NT2/D1 (cell line): ENCODE measurements around the gene NFIA.

Experiments
- DNase-seq: peaks from one replicate; pipeline ENCODE4 v3.0.0-alpha.2; 2011; ENCODE audit warnings: low read depth, low spot score
- H3K27me3 ChIP-seq: 2 replicates; pipeline ENCODE4 v1.6.0; 2011; ENCODE audit warnings: mild to moderate bottlenecking; ENCODE audit not compliant: insufficient read length, insufficient read depth
- H3K36me3 ChIP-seq: 2 replicates; pipeline ENCODE4 v1.6.1; 2011; ENCODE audit warnings: mild to moderate bottlenecking, low read length, mixed read lengths; ENCODE audit not compliant: insufficient read depth, insufficient read length
- H3K4me1 ChIP-seq: 2 replicates; pipeline ENCODE4 v1.5.1; 2011; ENCODE audit not compliant: insufficient read depth, insufficient read length
- H3K4me3 ChIP-seq: 2 replicates; pipeline ENCODE4 v1.5.1; 2011; ENCODE audit warnings: low read depth; ENCODE audit not compliant: insufficient read length
- H3K9ac ChIP-seq: 2 replicates; pipeline ENCODE4 v1.6.0; 2011; ENCODE audit warnings: low read depth; ENCODE audit not compliant: insufficient read length
- H3K9me3 ChIP-seq: 2 replicates; pipeline ENCODE4 v1.5.1; 2011; ENCODE audit warnings: mild to moderate bottlenecking, low read length; ENCODE audit not compliant: insufficient read depth
- SUZ12 ChIP-seq: IDR thresholded peaks from 2 replicates; pipeline ENCODE4 v1.6.1; 2011; ENCODE audit not compliant: insufficient read length, insufficient read depth; ENCODE audit errors: extremely low read depth
- YY1 ChIP-seq: IDR thresholded peaks from 2 replicates; pipeline ENCODE4 v1.6.1; 2011; ENCODE audit not compliant: insufficient read length, insufficient read depth
- ZNF274 ChIP-seq: IDR thresholded peaks from 2 replicates; pipeline ENCODE4 v1.6.1; 2011; ENCODE audit warnings: mild to moderate bottlenecking, low read depth, low read length

Gene NFIA

GRCh38 chr1:61187352-61188086 is 105.2 kb downstream of the NFIA start:
- Histone ChIP-seq H3K4me3 (no peak overlapping the region), H3K4me1 (no peaks in the 10 kb centered on the region), H3K9me3 (no peaks in the 10 kb centered on the region), H3K27me3 (no peaks in the 10 kb centered on the region), H3K36me3 (no peaks in the 10 kb centered on the region), H3K9ac (no peak overlapping the region)
- no peak for TF ChIP-seq YY1
- no peak for TF ChIP-seq SUZ12
- no peak for TF ChIP-seq ZNF274
- no peak for DNase-seq

GRCh38 chr1:61190153-61190552 is 107.8 kb downstream of the NFIA start:
- Histone ChIP-seq H3K4me1 (no peaks in the 10 kb centered on the region), H3K4me3 (no peak overlapping the region), H3K27me3 (no peaks in the 10 kb centered on the region), H3K9ac (no peak overlapping the region), H3K9me3 (no peaks in the 10 kb centered on the region), H3K36me3 (no peaks in the 10 kb centered on the region)
- no peak for TF ChIP-seq YY1
- TF ChIP-seq ZNF274, result no peak
- no peak for TF ChIP-seq SUZ12
- no peak for DNase-seq

DNA sequence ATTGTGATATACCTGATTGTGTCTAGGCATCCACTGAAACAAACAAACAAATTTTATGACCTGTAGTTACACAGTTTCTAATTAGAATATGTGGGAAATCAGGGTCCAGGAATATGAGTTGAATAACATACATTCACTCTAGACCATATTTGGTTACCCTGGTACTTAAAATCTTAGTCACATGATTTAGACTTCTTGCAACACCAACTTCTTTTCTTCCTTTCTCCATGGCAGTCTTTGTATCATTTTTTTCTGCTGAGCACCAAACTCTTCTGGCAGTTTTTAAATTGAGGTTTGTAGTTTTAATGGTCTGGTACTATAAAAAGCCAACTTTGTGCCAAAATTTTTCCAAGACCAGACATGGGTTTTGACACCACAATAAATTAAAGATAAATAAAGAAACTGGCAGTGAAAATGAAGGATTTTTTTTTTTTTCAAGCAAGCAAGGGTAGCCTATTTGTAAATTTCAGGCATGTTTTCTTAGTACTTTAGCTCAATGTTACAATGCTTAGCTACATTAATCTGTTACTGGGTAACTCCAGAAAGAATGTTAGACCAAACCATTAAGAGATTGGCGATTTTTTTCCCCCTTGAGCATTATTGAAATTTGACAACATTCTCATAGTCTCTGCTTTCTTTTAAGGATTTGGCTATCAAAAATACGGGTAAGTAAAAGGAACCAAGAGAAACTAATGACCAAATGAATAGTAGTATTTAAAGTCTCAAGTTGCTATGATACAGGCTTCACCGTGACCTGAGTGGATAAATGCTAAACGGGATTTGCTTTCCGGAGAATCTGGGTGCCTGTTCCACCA is 108.5 kb downstream of the NFIA start:
- no peaks in the 10 kb centered on the region for H3K27me3 ChIP-seq
- H3K9me3 ChIP-seq, result no peaks in the 10 kb centered on the region
- H3K36me3 ChIP-seq, result no peaks in the 10 kb centered on the region
- DNase-seq, result no peak
- H3K9ac ChIP-seq, result no peak overlapping the region
- TF ChIP-seq SUZ12 (no peak), YY1 (no peak), ZNF274 (no peak)
- H3K4me3 ChIP-seq, result no peak overlapping the region
- H3K4me1 ChIP-seq, result no peaks in the 10 kb centered on the region

DNA sequence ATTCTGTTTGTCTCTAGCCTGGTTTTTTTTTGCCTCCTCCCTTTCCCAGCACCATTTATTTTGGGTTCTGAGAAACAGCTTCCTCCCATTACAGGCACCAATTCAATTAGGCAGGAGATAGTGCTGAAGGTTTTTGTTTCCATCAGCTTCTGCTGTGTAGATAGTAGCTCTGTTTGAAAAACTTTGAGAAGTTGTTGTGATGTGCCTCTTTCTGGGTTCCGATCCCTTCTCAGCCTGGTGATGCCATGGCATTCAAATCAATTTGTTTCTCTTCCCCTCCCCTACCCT is 109.0 kb downstream of the NFIA start:
- TF ChIP-seq YY1 (no peak), SUZ12 (no peak), ZNF274 (no peak)
- no peak overlapping the region for H3K4me3 ChIP-seq
- no peaks in the 10 kb centered on the region for H3K36me3 ChIP-seq
- H3K9me3 ChIP-seq, result no peaks in the 10 kb centered on the region
- H3K4me1 ChIP-seq, result no peaks in the 10 kb centered on the region
- H3K9ac ChIP-seq, result no peak overlapping the region
- no peaks in the 10 kb centered on the region for H3K27me3 ChIP-seq
- DNase-seq, result no peak

GRCh38 chr1:61192663-61193330 is 110.4 kb downstream of the NFIA start:
- H3K4me1 ChIP-seq, result no peaks in the 10 kb centered on the region
- H3K36me3 ChIP-seq, result no peaks in the 10 kb centered on the region
- DNase-seq, result no peak
- no peaks in the 10 kb centered on the region for H3K9me3 ChIP-seq
- no peaks in the 10 kb centered on the region for H3K27me3 ChIP-seq
- H3K9ac ChIP-seq, result no peak overlapping the region
- H3K4me3 ChIP-seq, result no peak overlapping the region
- TF ChIP-seq ZNF274 (no peak), SUZ12 (no peak), YY1 (no peak)

- Histone ChIP-seq H3K4me3 (no peak overlapping the region), H3K27me3 (no peaks in the 10 kb centered on the region), H3K36me3 (no peaks in the 10 kb centered on the region), H3K9me3 (no peaks in the 10 kb centered on the region), H3K9ac (no peak overlapping the region), H3K4me1 (peaks cover 3% of the 10 kb centered on the region)
- no peak for TF ChIP-seq SUZ12
- no peak for DNase-seq
Measured at GRCh38 chr1:61193808-61194207, 111.4 kb downstream of the NFIA start.

- H3K9ac ChIP-seq, result no peak overlapping the region
- H3K9me3 ChIP-seq, result no peaks in the 10 kb centered on the region
- H3K4me1 ChIP-seq, result peaks cover 3% of the 10 kb centered on the region
- no peaks in the 10 kb centered on the region for H3K27me3 ChIP-seq
- no peak overlapping the region for H3K4me3 ChIP-seq
- H3K36me3 ChIP-seq, result no peaks in the 10 kb centered on the region
- TF ChIP-seq SUZ12 (no peak), YY1 (no peak), ZNF274 (no peak)
- no peak for DNase-seq
Measured at GRCh38 chr1:61198554-61198953, 116.2 kb downstream of the NFIA start.
